B cell (primary cell): ENCODE measurements around the gene USH1G. TPM values are rescaled to one million over a fixed set of nuclear protein-coding genes. Genes with fewer than 3 reads are reported as not detected.

Experiments used
- ATAC-seq: fragments of 200-7000 bp; cut with Tn5 transposase; one replicate; pipeline ENCODE4 v1.10.0; 2021; ENCODE audit warnings: low read depth, mild to moderate bottlenecking, moderate number of reproducible peaks, moderate library complexity
- CTCF ChIA-PET: fragments of 350-600 bp; sonication (Branson Sonifier 250); formaldehyde crosslinking; loops from one replicate; lab custom pipeline; 2021; ENCODE audit warnings: antibody characterized with exemption, inconsistent platforms; lab: Charles Lee
- POLR2A ChIA-PET: fragments of 350-600 bp; sonication (Branson Sonifier 250); formaldehyde crosslinking; loops from one replicate; lab custom pipeline; 2021; ENCODE audit warnings: antibody characterized with exemption; lab: Charles Lee
- DNase-seq: peaks from one replicate; pipeline ENCODE4 v3.0.0; 2013
- H2AFZ ChIP-seq: 2 replicates; pipeline ENCODE4 v1.6.1; 2012; ENCODE audit warnings: mild to moderate bottlenecking, low read depth, low read length; ENCODE audit not compliant: insufficient read depth, poor library complexity, severe bottlenecking
- H3K27ac ChIP-seq, 2 donors: 1 replicate in 1 of 2; 2 replicates in 1 of 2; pipeline ENCODE4 v1.5.1; 2012 to 2013; ENCODE audit warnings: low read length in 2 of 2, mild to moderate bottlenecking in 2 of 2, moderate library complexity in 1 of 2
- H3K27me3 ChIP-seq, 4 experiments: fragments of 200-600 bp in 1 of 4; sonication (generic) in 1 of 4; replicated peaks in 1 of 4; 1 replicate in 2 of 4; 2 replicates in 2 of 4; pipeline versions ENCODE4 v1.6.1 to v1.7.0; 2013 to 2016; ENCODE audit warnings: low read length in 3 of 4, mild to moderate bottlenecking in 2 of 4, mixed read lengths in 1 of 4, moderate library complexity in 1 of 4; ENCODE audit not compliant: insufficient read depth in 4 of 4, control insufficient read depth in 3 of 4; ENCODE audit errors: control extremely low read depth in 1 of 4
- H3K36me3 ChIP-seq, 2 experiments: replicated peaks in 1 of 2; 1 replicate in 1 of 2; 2 replicates in 1 of 2; pipeline versions ENCODE4 v1.6.1 to v1.7.1; 2013; ENCODE audit warnings: low read length in 1 of 2; ENCODE audit not compliant: insufficient read depth in 2 of 2, control insufficient read depth in 1 of 2; ENCODE audit errors: control extremely low read depth in 1 of 2, extremely low read depth in 1 of 2
- H3K4me1 ChIP-seq, 2 donors: fragments of 200-600 bp in 1 of 2; sonication (generic) in 1 of 2; 1 replicate in 1 of 2; 2 replicates in 1 of 2; pipeline versions ENCODE4 v1.5.1 to v1.6.1; 2013 to 2017; ENCODE audit warnings: low read length in 2 of 2; ENCODE audit not compliant: control insufficient read depth in 2 of 2, insufficient read depth in 2 of 2
- H3K4me2 ChIP-seq: replicated peaks from 2 replicates; pipeline ENCODE3; 2012; ENCODE audit warnings: mild to moderate bottlenecking, low read depth, low read length; ENCODE audit not compliant: poor library complexity, severe bottlenecking
- H3K4me3 ChIP-seq, 5 experiments: fragments of 200-600 bp in 1 of 5; sonication (generic) in 1 of 5; 1 replicate in 3 of 5; 2 replicates in 2 of 5; pipeline versions ENCODE4 v1.5.1 to v1.7.0; 2011 to 2016; ENCODE audit warnings: low read length in 4 of 5, mild to moderate bottlenecking in 4 of 5, low read depth in 2 of 5, control low read depth in 1 of 5, moderate library complexity in 1 of 5; ENCODE audit not compliant: insufficient read depth in 1 of 5; ENCODE audit errors: control extremely low read depth in 1 of 5, extremely low read depth in 1 of 5
- H3K79me2 ChIP-seq: fragments of 200-600 bp; sonication (generic); one replicate; pipeline ENCODE4 v1.6.0; 2016; ENCODE audit warnings: low read length; ENCODE audit not compliant: control insufficient read depth, insufficient read depth
- H3K9ac ChIP-seq: fragments of 200-600 bp; sonication (generic); 2 replicates; pipeline ENCODE4 v1.6.1; 2017; ENCODE audit warnings: mild to moderate bottlenecking, low read length, moderate library complexity
- H3K9me3 ChIP-seq, 3 donors: one replicate each; pipeline versions ENCODE4 v1.6.1 to v1.7.1; 2013; ENCODE audit warnings: low read length in 2 of 3; ENCODE audit not compliant: control insufficient read depth in 2 of 3, insufficient read depth in 1 of 3; ENCODE audit errors: control extremely low read depth in 1 of 3
- H4K20me1 ChIP-seq: 2 replicates; pipeline ENCODE4 v1.6.0; 2012; ENCODE audit warnings: mild to moderate bottlenecking, low read length; ENCODE audit not compliant: insufficient read depth, control insufficient read depth, poor library complexity, severe bottlenecking
- H3K27ac Mint-ChIP-seq: one replicate; pipeline ENCODE4 v1.8.0; 2021; ENCODE audit warnings: mixed read lengths
- H3K27me3 Mint-ChIP-seq: one replicate; pipeline ENCODE4 v1.8.0; 2021; ENCODE audit warnings: mixed read lengths
- H3K4me1 Mint-ChIP-seq: one replicate; pipeline ENCODE4 v1.8.0; 2021; ENCODE audit warnings: mixed read lengths
- H3K4me3 Mint-ChIP-seq: one replicate; pipeline ENCODE4 v1.8.0; 2021; ENCODE audit warnings: mixed read lengths
- H3K9me3 Mint-ChIP-seq: one replicate; pipeline ENCODE4 v1.8.0; 2022; ENCODE audit warnings: mixed read lengths; ENCODE audit not compliant: insufficient read depth
- EZH2 ChIP-seq: IDR thresholded peaks from 2 replicates; pipeline ENCODE4 v1.6.1; 2012; ENCODE audit warnings: borderline replicate concordance, low read depth, mild to moderate bottlenecking, moderate library complexity, low read length; ENCODE audit not compliant: insufficient read depth, poor library complexity, severe bottlenecking
- WGBS: methylation state at CpG from one replicate; pipeline ENCODE4 v1.1.5; 2013; ENCODE audit warnings: missing lambda C conversion rate; ENCODE audit not compliant: insufficient coverage; 5-methylcytosine and 5-hydroxymethylcytosine counted together
- intact Hi-C: fragments of 100-400 bp; cut with micrococcal nuclease; formaldehyde crosslinking; loops from one replicate; pipeline ENCODE4 v1.10.0; 2022
- polyA plus RNA-seq: library from polyadenylated mRNA; depleted of rRNA; stranded (reverse); fragments of >200 nt; gene quantifications from 2 replicates; pipeline ENCODE4 v1.2.3, GENCODE V29; 2012
- total RNA-seq, 2 donors: library from RNA; stranded (reverse); fragments of 120-200 nt in 1 of 2; gene quantifications; 1 replicate in 1 of 2; 2 replicates in 1 of 2; pipeline versions ENCODE4 v1.2.3 to v1.2.4, GENCODE V29; 2013 to 2022
- TF ChIP-seq, protein P1 (sequence below): fragments of 200-600 bp; IDR thresholded peaks from one replicate; pipeline ENCODE4 v1.8.0; 2022; ENCODE audit warnings: antibody characterized with exemption, mild to moderate bottlenecking

Gene USH1G
- total and polyA plus RNA-seq, 2 donors (not counting 1 experiment from before 2014, with no cell fraction given) = not detected

- Histone ChIP-seq H3K79me2 (no peaks in the 10 kb centered on the region), H2AFZ (peak overlapping the region; percentile 57), H3K9me3 (peaks cover 0 to 16% (median 0%) of the 10 kb centered on the region in 3 donors), H3K4me2 (peak overlapping the region; percentile 75), H4K20me1 (no peaks in the 10 kb centered on the region), H3K27ac (no peak overlapping the region), H3K4me3 (peak overlapping the region in 3 of 5 experiments; percentile 18 to 37 (median 29)), H3K4me1 (peaks cover 24 to 25% of the 10 kb centered on the region in 2 donors), H3K36me3 (no peaks in the 10 kb centered on the region), H3K9ac (peak overlapping the region; percentile 48), H3K27me3 (peaks cover 0 to 76% (median 37%) of the 10 kb centered on the region in 4 experiments)
- H3K27ac Mint-ChIP-seq = no peak overlapping the region
- DNase-seq (peak; percentile 67), ATAC-seq (peak; percentile 68)
- POLR2A ChIA-PET = no interaction called here
- no peaks in the 10 kb centered on the region for H3K9me3 Mint-ChIP-seq
- H3K4me1 Mint-ChIP-seq = peaks cover 15% of the 10 kb centered on the region
- CTCF ChIA-PET = interaction anchor here (0.6 to 2.3 kb wide), 4 partner anchors 35 to 278 kb away, joined by 3 to 16 read pairs (median 4); no protein-coding TSS in a partner anchor
- intact Hi-C loops = loop anchor here (1.0 kb wide), 1 partner anchor 35 kb away; no protein-coding TSS in a partner anchor
- 6% methylated on average over 58 of the region's 59 CpGs for WGBS
- peaks cover 51% of the 10 kb centered on the region for H3K27me3 Mint-ChIP-seq
- TF ChIP-seq, protein P1, sequence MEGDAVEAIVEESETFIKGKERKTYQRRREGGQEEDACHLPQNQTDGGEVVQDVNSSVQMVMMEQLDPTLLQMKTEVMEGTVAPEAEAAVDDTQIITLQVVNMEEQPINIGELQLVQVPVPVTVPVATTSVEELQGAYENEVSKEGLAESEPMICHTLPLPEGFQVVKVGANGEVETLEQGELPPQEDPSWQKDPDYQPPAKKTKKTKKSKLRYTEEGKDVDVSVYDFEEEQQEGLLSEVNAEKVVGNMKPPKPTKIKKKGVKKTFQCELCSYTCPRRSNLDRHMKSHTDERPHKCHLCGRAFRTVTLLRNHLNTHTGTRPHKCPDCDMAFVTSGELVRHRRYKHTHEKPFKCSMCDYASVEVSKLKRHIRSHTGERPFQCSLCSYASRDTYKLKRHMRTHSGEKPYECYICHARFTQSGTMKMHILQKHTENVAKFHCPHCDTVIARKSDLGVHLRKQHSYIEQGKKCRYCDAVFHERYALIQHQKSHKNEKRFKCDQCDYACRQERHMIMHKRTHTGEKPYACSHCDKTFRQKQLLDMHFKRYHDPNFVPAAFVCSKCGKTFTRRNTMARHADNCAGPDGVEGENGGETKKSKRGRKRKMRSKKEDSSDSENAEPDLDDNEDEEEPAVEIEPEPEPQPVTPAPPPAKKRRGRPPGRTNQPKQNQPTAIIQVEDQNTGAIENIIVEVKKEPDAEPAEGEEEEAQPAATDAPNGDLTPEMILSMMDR = peak; percentile 88
- TF ChIP-seq EZH2 = no peak
- peak overlapping the region; percentile 62 for H3K4me3 Mint-ChIP-seq
Measured at GRCh38 chr17:74923538-74924249, 639 bp upstream of the USH1G start.

DNA sequence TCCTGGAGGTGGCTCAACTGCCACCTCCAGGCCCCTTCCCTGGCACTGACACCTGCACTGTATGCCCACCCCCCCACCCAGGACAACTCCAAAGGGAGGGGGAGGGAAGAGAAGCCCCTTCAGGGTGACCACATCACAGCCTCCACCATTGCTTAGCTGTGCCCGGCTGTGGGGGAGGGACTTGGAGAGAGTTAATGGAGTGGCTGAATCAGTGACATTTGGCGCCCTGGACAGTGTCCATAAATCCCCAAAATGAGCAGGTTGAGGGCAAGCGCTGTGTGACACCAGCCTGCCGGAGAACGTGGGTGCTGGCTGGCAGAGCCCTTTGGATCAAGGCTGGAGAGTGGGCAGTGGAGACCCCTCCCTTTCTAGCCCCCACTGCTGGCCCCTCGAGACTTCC lies 883 bp downstream of the USH1G start:
- H3K79me2 ChIP-seq = no peaks in the 10 kb centered on the region
- ATAC-seq = no peak
- Mint-ChIP-seq H3K4me1 (peaks cover 15% of the 10 kb centered on the region), H3K27ac (no peak overlapping the region), H3K27me3 (peaks cover 47% of the 10 kb centered on the region), H3K9me3 (no peaks in the 10 kb centered on the region), H3K4me3 (peak overlapping the region; percentile 68)
- H3K4me3 ChIP-seq = no peak overlapping the region
- 68% methylated on average over 6 of the region's 6 CpGs for WGBS
- no peak for DNase-seq
- H3K27me3 ChIP-seq = peaks cover 0 to 78% (median 39%) of the 10 kb centered on the region in 4 experiments
- H3K9me3 ChIP-seq = peaks cover 0 to 16% (median 0%) of the 10 kb centered on the region in 3 donors
- peak overlapping the region; percentile 75 for H3K4me2 ChIP-seq
- TF ChIP-seq, protein P1 = no peak
- TF ChIP-seq EZH2 = no peak
- no peaks in the 10 kb centered on the region for H4K20me1 ChIP-seq
- no peak overlapping the region for H3K27ac ChIP-seq
- intact Hi-C loops = no loop called here
- ChIA-PET POLR2A (no interaction called here), CTCF (no interaction called here)
- H3K4me1 ChIP-seq = peaks cover 24 to 25% of the 10 kb centered on the region in 2 donors
- no peak overlapping the region for H3K9ac ChIP-seq
- no peaks in the 10 kb centered on the region for H3K36me3 ChIP-seq
- no peak overlapping the region for H2AFZ ChIP-seq
